Measurements from ENCODE around the gene PNPLA5.
"Not testable (repeated sequence)": the region's sequence is repeated elsewhere in the genome, so short reads cannot be mapped to it uniquely, and the experiment has no call there.

PNPLA5 gene

GRCh38 chr22:43909708-43910107, 17.9 kb upstream of the PNPLA5 start:
- no peak overlapping the region for H3K27ac Mint-ChIP-seq
- peaks cover 68% of the 10 kb centered on the region for H3K27me3 Mint-ChIP-seq (ENCODE audit: low read depth, poor library complexity)
- H3K4me3 Mint-ChIP-seq, result no peak overlapping the region
- TF ChIP-seq CTCF (IDR thresholded peaks at IDR 0.05), result no peak
- H3K36me3 Mint-ChIP-seq (ENCODE audit: low read depth), result no peaks in the 10 kb centered on the region
- H3K4me1 Mint-ChIP-seq, result peaks cover 15% of the 10 kb centered on the region
- peaks cover 4% of the 10 kb centered on the region for H3K9me3 Mint-ChIP-seq
- DNase-seq, result no peak

- Mint-ChIP-seq H3K4me3 (no peak overlapping the region), H3K27ac (no peak overlapping the region), H3K9me3 (peaks cover 6% of the 10 kb centered on the region), H3K27me3 (ENCODE audit: low read depth, poor library complexity) (peaks cover 58% of the 10 kb centered on the region), H3K4me1 (peaks cover 11% of the 10 kb centered on the region), H3K36me3 (ENCODE audit: low read depth) (no peaks in the 10 kb centered on the region)
- no peak for DNase-seq
- no peak for TF ChIP-seq CTCF (IDR thresholded peaks at IDR 0.05)
These were observed 13.9 kb upstream of the PNPLA5 start for GRCh38 chr22:43905681-43906080.

DNA sequence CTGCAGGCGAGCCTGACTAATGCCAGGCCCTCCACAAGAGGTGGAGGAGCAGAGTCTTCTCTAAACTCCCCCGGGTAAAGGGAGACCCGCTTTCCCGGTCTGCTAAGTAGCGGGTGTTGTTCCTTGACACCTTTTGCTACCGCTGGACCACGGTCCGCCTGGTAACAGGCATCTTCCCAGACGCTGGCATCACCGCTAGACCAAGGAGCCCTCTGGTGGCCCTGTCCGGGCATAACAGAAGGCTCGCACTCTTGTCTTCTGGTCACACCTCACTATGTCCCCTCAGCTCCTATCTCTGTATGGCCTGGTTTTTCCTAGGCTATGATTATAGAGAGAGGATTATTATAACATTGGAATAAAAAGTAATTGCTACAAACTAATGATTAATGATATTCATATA, 12.6 kb upstream of the PNPLA5 start:
- H3K27ac Mint-ChIP-seq; DNase-seq; H3K36me3 Mint-ChIP-seq (ENCODE audit: low read depth); H3K4me3 Mint-ChIP-seq; H3K9me3 Mint-ChIP-seq: not testable (repeated sequence)
- peaks cover 11% of the 10 kb centered on the region for H3K4me1 Mint-ChIP-seq
- peaks cover 52% of the 10 kb centered on the region for H3K27me3 Mint-ChIP-seq (ENCODE audit: low read depth, poor library complexity)
- peak; percentile 22 for TF ChIP-seq CTCF (IDR thresholded peaks at IDR 0.05)

DNA sequence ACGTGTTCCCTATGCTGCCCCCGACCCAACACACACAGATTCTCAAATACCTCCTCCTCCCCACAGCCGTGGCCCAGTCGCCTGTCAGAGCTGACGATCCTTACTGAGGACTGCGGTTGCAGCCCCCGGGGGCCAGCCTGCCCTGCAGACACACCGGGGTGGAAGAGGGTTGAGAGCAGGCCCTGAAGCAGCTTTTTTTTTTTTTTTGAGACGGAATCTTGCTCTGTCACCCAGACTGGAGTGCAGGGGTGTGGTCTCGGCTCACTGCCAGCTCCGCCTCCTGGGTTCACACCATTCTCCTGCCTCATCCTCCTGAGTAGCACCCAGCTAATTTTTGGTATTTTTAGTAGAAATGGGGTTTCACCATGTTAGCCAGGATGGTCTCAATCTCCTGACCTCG, 11.2 kb upstream of the PNPLA5 start:
- not testable (repeated sequence) for H3K36me3 Mint-ChIP-seq (ENCODE audit: low read depth); DNase-seq; H3K4me3 Mint-ChIP-seq; H3K9me3 Mint-ChIP-seq
- H3K27me3 Mint-ChIP-seq (ENCODE audit: low read depth, poor library complexity), result peaks cover 55% of the 10 kb centered on the region
- peak overlapping the region; percentile 58 for H3K27ac Mint-ChIP-seq
- peaks cover 11% of the 10 kb centered on the region for H3K4me1 Mint-ChIP-seq

GRCh38 chr22:43901976-43902643, 10.3 kb upstream of the PNPLA5 start:
- no peak overlapping the region for H3K4me3 Mint-ChIP-seq
- H3K27ac Mint-ChIP-seq, result no peak overlapping the region
- DNase-seq, result no peak
- H3K4me1 Mint-ChIP-seq, result peaks cover 11% of the 10 kb centered on the region
- H3K9me3 Mint-ChIP-seq, result peaks cover 6% of the 10 kb centered on the region
- H3K27me3 Mint-ChIP-seq (ENCODE audit: low read depth, poor library complexity), result peaks cover 52% of the 10 kb centered on the region
- H3K36me3 Mint-ChIP-seq (ENCODE audit: low read depth), result no peaks in the 10 kb centered on the region
- TF ChIP-seq CTCF (IDR thresholded peaks at IDR 0.05), result no peak

DNA sequence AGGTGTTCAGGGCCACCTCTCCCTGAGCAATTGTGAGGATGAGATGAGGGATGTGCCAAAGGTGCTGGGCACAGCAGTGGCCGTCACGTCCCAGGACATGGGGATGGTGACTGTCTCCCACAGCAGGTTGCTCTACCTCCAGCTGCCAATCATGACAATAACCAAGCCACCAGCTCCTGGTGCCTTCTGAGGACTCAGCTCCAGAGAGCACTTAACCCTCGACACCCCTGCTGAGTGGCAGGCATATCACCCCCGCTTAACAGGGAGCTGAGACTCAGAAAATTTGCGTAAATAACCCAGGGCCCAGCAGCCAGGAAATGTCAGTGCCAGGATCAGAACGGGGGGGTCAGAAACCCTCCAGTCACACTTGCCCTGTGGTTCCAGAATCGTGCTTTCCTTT, 8.4 kb upstream of the PNPLA5 start:
- no peaks in the 10 kb centered on the region for H3K36me3 Mint-ChIP-seq (ENCODE audit: low read depth)
- DNase-seq, result no peak
- peaks cover 11% of the 10 kb centered on the region for H3K4me1 Mint-ChIP-seq
- H3K27ac Mint-ChIP-seq, result no peak overlapping the region
- no peak for TF ChIP-seq CTCF (IDR thresholded peaks at IDR 0.05)
- H3K27me3 Mint-ChIP-seq (ENCODE audit: low read depth, poor library complexity), result peaks cover 50% of the 10 kb centered on the region
- H3K4me3 Mint-ChIP-seq, result no peak overlapping the region
- peaks cover 6% of the 10 kb centered on the region for H3K9me3 Mint-ChIP-seq

Data from nephron progenitor cell (in vitro differentiated cells).